ENCODE data around the gene PRSS38.

PRSS38 gene

GRCh38 chr1:227771771-227772170, 43.7 kb upstream of the PRSS38 start:
- Histone ChIP-seq H3K4me3 (replicated peaks; ENCODE audit: insufficient read depth, low read length) (no peak overlapping the region), H3K27ac (replicated peaks) (no peak overlapping the region), H3K27me3 (ENCODE audit: insufficient read depth, poor library complexity, severe bottlenecking) (no peaks in the 10 kb centered on the region)
- TF ChIP-seq POLR2AphosphoS5 (IDR thresholded peaks at IDR 0.05; ENCODE audit: low read depth) (no peak), REST (IDR thresholded peaks at IDR 0.05; ENCODE audit: insufficient replicate concordance, low read depth) (no peak), CTCF (IDR thresholded peaks at IDR 0.05; ENCODE audit: insufficient read depth, low read length) (no peak), SPI1 (IDR thresholded peaks at IDR 0.05; ENCODE audit: borderline replicate concordance, low read depth) (no peak), GABPA (IDR thresholded peaks at IDR 0.05; ENCODE audit: low read depth) (no peak)
- no peak for DNase-seq (ENCODE audit: low read depth in 1 of 2, low spot score in 1 of 2)

- no peak for DNase-seq (ENCODE audit: low read depth in 1 of 2, low spot score in 1 of 2)
- no peak for TF ChIP-seq CTCF (IDR thresholded peaks at IDR 0.05; ENCODE audit: insufficient read depth, low read length)
- TF ChIP-seq POLR2AphosphoS5 (IDR thresholded peaks at IDR 0.05; ENCODE audit: low read depth): no peak
- no peak for TF ChIP-seq SPI1 (IDR thresholded peaks at IDR 0.05; ENCODE audit: borderline replicate concordance, low read depth)
- TF ChIP-seq GABPA (IDR thresholded peaks at IDR 0.05; ENCODE audit: low read depth): no peak
- TF ChIP-seq REST (IDR thresholded peaks at IDR 0.05; ENCODE audit: insufficient replicate concordance, low read depth): no peak
- Histone ChIP-seq H3K27me3 (ENCODE audit: insufficient read depth, poor library complexity, severe bottlenecking) (no peaks in the 10 kb centered on the region), H3K27ac (replicated peaks) (no peak overlapping the region), H3K4me3 (replicated peaks; ENCODE audit: insufficient read depth, low read length) (no peak overlapping the region)
Measured at GRCh38 chr1:227773558-227773957, 41.9 kb upstream of the PRSS38 start.

- TF ChIP-seq POLR2AphosphoS5 (IDR thresholded peaks at IDR 0.05; ENCODE audit: low read depth) (no peak), GABPA (IDR thresholded peaks at IDR 0.05; ENCODE audit: low read depth) (no peak), CTCF (IDR thresholded peaks at IDR 0.05; ENCODE audit: insufficient read depth, low read length) (no peak), SPI1 (IDR thresholded peaks at IDR 0.05; ENCODE audit: borderline replicate concordance, low read depth) (no peak; the same call in 1 of the 2 replicates), REST (IDR thresholded peaks at IDR 0.05; ENCODE audit: insufficient replicate concordance, low read depth) (no peak)
- peak; percentile 18 to 27 for DNase-seq (ENCODE audit: low read depth in 1 of 2, low spot score in 1 of 2)
- Histone ChIP-seq H3K27ac (replicated peaks) (no peak overlapping the region), H3K4me3 (replicated peaks; ENCODE audit: insufficient read depth, low read length) (no peak overlapping the region), H3K27me3 (ENCODE audit: insufficient read depth, poor library complexity, severe bottlenecking) (no peaks in the 10 kb centered on the region)
Measured at GRCh38 chr1:227774051-227774731, 41.3 kb upstream of the PRSS38 start.
